ENCODE measurements around the gene FOXP1.
"Not testable (repeated sequence)": the region's sequence is repeated elsewhere in the genome, so short reads cannot be mapped to it uniquely, and the experiment has no call there.

Gene FOXP1

GRCh38 chr3:71528816-71529215 lies 54.7 kb downstream of the FOXP1 start:
- TF ChIP-seq CTCF (IDR thresholded peaks at IDR 0.05; ENCODE audit: low read depth, low read length) (no peak), EZH2phosphoT487 (IDR thresholded peaks at IDR 0.05; ENCODE audit: low read depth) (no peak)

GRCh38 chr3:71526448-71526847 lies 57.1 kb downstream of the FOXP1 start:
- not testable (repeated sequence) for H3K36me3 ChIP-seq (replicated peaks; ENCODE audit: low read depth, low read length); H3K79me2 ChIP-seq (ENCODE audit: low read length); H3K27me3 ChIP-seq (ENCODE audit: low read depth, low read length); H4K20me1 ChIP-seq (ENCODE audit: insufficient read depth, low read length); H3K27ac ChIP-seq (ENCODE audit: low read length); H3K9ac ChIP-seq (ENCODE audit: low read length); H2AFZ ChIP-seq (ENCODE audit: low read depth, low read length); H3K4me3 ChIP-seq (ENCODE audit: low read length); H3K9me3 ChIP-seq (ENCODE audit: insufficient read depth, low read length); H3K4me2 ChIP-seq (ENCODE audit: low read length)
- peaks cover 21% of the 10 kb centered on the region for H3K4me1 ChIP-seq (ENCODE audit: low read length)

More at GRCh38 chr3:71528816-71529215, 54.7 kb downstream of the FOXP1 start:
- H3K9me3 ChIP-seq (ENCODE audit: insufficient read depth, low read length), result no peaks in the 10 kb centered on the region
- H2AFZ ChIP-seq (ENCODE audit: low read depth, low read length), result 0 out of 2 replicates have a peak overlapping the region, but pooled peaks have one; percentile 7
- no peak overlapping the region; the same call in 1 of the 2 replicates for H3K9ac ChIP-seq (ENCODE audit: low read length)
- peak overlapping the region; percentile 36 for H3K4me2 ChIP-seq (ENCODE audit: low read length)
- H3K27ac ChIP-seq (ENCODE audit: low read length), result peak overlapping the region; percentile 23; the same call in 1 of the 2 replicates
- peaks cover 21% of the 10 kb centered on the region for H3K4me1 ChIP-seq (ENCODE audit: low read length)
- no peaks in the 10 kb centered on the region for H3K27me3 ChIP-seq (ENCODE audit: low read depth, low read length)
- H3K4me3 ChIP-seq (ENCODE audit: low read length), result 0 out of 2 replicates have a peak overlapping the region, but pooled peaks have one; percentile 6
- no peaks in the 10 kb centered on the region for H4K20me1 ChIP-seq (ENCODE audit: insufficient read depth, low read length)
- no peaks in the 10 kb centered on the region for H3K36me3 ChIP-seq (replicated peaks; ENCODE audit: low read depth, low read length)
- H3K79me2 ChIP-seq (ENCODE audit: low read length), result no peaks in the 10 kb centered on the region

- Histone ChIP-seq H3K4me3 (ENCODE audit: low read length) (no peak overlapping the region), H2AFZ (ENCODE audit: low read depth, low read length) (no peak overlapping the region), H3K27ac (ENCODE audit: low read length) (no peak overlapping the region), H3K4me1 (ENCODE audit: low read length) (peaks cover 17% of the 10 kb centered on the region), H3K79me2 (ENCODE audit: low read length) (no peaks in the 10 kb centered on the region), H3K9me3 (ENCODE audit: insufficient read depth, low read length) (no peaks in the 10 kb centered on the region), H4K20me1 (ENCODE audit: insufficient read depth, low read length) (no peaks in the 10 kb centered on the region), H3K4me2 (ENCODE audit: low read length) (no peak overlapping the region), H3K36me3 (replicated peaks; ENCODE audit: low read depth, low read length) (no peaks in the 10 kb centered on the region), H3K27me3 (ENCODE audit: low read depth, low read length) (no peaks in the 10 kb centered on the region), H3K9ac (ENCODE audit: low read length) (no peak overlapping the region)
- TF ChIP-seq CTCF (IDR thresholded peaks at IDR 0.05; ENCODE audit: low read depth, low read length) (no peak), EZH2phosphoT487 (IDR thresholded peaks at IDR 0.05; ENCODE audit: low read depth) (no peak)
Measured at GRCh38 chr3:71525391-71525790, 58.1 kb downstream of the FOXP1 start.

- TF ChIP-seq CTCF (IDR thresholded peaks at IDR 0.05; ENCODE audit: low read depth, low read length) (no peak), EZH2phosphoT487 (IDR thresholded peaks at IDR 0.05; ENCODE audit: low read depth) (no peak)
Measured at GRCh38 chr3:71524672-71525071, 58.9 kb downstream of the FOXP1 start.

GRCh38 chr3:71523628-71524027 lies 59.9 kb downstream of the FOXP1 start:
- no peak overlapping the region for H3K9ac ChIP-seq (ENCODE audit: low read length)
- H3K4me2 ChIP-seq (ENCODE audit: low read length), result no peak overlapping the region
- no peaks in the 10 kb centered on the region for H3K79me2 ChIP-seq (ENCODE audit: low read length)
- H3K9me3 ChIP-seq (ENCODE audit: insufficient read depth, low read length), result no peaks in the 10 kb centered on the region
- TF ChIP-seq CTCF (IDR thresholded peaks at IDR 0.05; ENCODE audit: low read depth, low read length), result no peak
- TF ChIP-seq EZH2phosphoT487 (IDR thresholded peaks at IDR 0.05; ENCODE audit: low read depth), result no peak
- no peak overlapping the region for H2AFZ ChIP-seq (ENCODE audit: low read depth, low read length)
- H4K20me1 ChIP-seq (ENCODE audit: insufficient read depth, low read length), result no peaks in the 10 kb centered on the region
- no peaks in the 10 kb centered on the region for H3K27me3 ChIP-seq (ENCODE audit: low read depth, low read length)
- H3K4me3 ChIP-seq (ENCODE audit: low read length), result no peak overlapping the region
- no peaks in the 10 kb centered on the region for H3K36me3 ChIP-seq (replicated peaks; ENCODE audit: low read depth, low read length)
- peaks cover 5% of the 10 kb centered on the region for H3K4me1 ChIP-seq (ENCODE audit: low read length)
- H3K27ac ChIP-seq (ENCODE audit: low read length), result no peak overlapping the region

More at GRCh38 chr3:71524672-71525071, 58.9 kb downstream of the FOXP1 start:
- H3K9me3 ChIP-seq (ENCODE audit: insufficient read depth, low read length), result no peaks in the 10 kb centered on the region
- peaks cover 15% of the 10 kb centered on the region for H3K4me1 ChIP-seq (ENCODE audit: low read length)
- H2AFZ ChIP-seq (ENCODE audit: low read depth, low read length), result no peak overlapping the region
- no peak overlapping the region for H3K4me2 ChIP-seq (ENCODE audit: low read length)
- no peak overlapping the region for H3K9ac ChIP-seq (ENCODE audit: low read length)
- H3K36me3 ChIP-seq (replicated peaks; ENCODE audit: low read depth, low read length), result no peaks in the 10 kb centered on the region
- H3K79me2 ChIP-seq (ENCODE audit: low read length), result no peaks in the 10 kb centered on the region
- H4K20me1 ChIP-seq (ENCODE audit: insufficient read depth, low read length), result no peaks in the 10 kb centered on the region
- no peak overlapping the region for H3K27ac ChIP-seq (ENCODE audit: low read length)
- H3K27me3 ChIP-seq (ENCODE audit: low read depth, low read length), result no peaks in the 10 kb centered on the region
- no peak overlapping the region for H3K4me3 ChIP-seq (ENCODE audit: low read length)

All from OCI-LY3 (cell line).